VCaP (cell line): ENCODE results near the gene EFTUD2.

Source experiments
- H3K27ac ChIP-seq: fragments of 450-650 bp; 2 replicates; pipeline ENCODE4 v1.5.1; 2017
- TF ChIP-seq, protein P1 (sequence below): fragments of 450-650 bp; conservative IDR thresholded peaks from 2 replicates; pipeline ENCODE4 v1.5.1; 2017; ENCODE audit warnings: mild to moderate bottlenecking, moderate library complexity

The EFTUD2 gene

DNA sequence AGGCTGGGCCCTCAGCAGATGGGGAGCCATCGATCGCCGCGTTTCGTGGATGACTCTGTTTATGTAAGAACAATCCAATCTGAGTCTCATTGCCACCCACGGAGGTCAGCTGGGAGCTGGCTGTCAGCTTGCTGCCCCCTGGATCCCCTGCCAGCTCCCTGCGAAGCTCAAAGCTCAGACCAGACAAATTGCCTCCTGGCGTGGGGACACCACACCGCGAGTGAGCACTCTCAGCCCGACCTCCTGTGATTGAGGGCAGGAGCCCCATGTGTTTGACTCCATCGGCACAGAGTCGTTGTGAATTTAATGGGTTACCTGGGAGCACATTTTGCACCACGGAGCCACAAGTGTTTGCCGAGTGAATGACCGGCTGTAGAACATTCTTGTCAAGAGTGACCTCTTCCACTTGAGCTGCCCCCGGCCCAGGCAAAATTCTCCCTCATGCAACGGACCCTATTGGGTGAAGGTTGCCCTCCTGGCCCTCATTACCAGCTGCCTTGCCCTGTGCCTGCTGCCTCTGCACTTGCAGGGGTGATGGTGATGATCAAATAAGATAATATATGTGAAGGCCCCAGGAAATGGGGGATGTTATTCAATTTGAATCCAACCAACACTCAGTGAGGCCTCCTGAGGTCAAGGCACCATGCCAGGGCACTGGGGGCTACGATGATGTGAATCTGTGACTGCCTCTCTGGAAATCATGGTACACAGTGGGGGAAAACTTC, 23.7 kb upstream of the EFTUD2 start:
- no peak overlapping the region; the same call in 1 of the 2 replicates for H3K27ac ChIP-seq
- TF ChIP-seq, protein P1, sequence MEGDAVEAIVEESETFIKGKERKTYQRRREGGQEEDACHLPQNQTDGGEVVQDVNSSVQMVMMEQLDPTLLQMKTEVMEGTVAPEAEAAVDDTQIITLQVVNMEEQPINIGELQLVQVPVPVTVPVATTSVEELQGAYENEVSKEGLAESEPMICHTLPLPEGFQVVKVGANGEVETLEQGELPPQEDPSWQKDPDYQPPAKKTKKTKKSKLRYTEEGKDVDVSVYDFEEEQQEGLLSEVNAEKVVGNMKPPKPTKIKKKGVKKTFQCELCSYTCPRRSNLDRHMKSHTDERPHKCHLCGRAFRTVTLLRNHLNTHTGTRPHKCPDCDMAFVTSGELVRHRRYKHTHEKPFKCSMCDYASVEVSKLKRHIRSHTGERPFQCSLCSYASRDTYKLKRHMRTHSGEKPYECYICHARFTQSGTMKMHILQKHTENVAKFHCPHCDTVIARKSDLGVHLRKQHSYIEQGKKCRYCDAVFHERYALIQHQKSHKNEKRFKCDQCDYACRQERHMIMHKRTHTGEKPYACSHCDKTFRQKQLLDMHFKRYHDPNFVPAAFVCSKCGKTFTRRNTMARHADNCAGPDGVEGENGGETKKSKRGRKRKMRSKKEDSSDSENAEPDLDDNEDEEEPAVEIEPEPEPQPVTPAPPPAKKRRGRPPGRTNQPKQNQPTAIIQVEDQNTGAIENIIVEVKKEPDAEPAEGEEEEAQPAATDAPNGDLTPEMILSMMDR: no peak

DNA sequence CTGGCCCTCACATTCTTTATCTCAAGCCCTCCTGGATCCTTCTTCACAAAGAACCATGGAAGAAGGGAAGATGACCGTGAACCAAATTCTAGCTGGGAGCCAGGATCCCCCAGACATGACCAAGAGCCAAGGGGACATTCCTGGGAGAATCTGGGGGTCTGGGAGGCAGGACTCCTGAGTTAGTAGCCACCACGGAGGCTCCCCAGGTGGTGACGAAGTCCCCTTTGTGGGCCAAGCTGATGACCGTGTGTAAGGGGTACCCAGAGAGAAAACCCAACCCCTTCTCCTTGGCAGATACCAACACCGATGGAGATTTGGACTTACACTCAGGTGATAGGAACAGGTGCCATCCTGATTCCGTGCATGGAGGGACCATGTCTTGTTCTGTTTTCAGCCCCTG, 22.9 kb upstream of the EFTUD2 start:
- H3K27ac ChIP-seq: no peak overlapping the region
- TF ChIP-seq, protein P1: no peak

DNA sequence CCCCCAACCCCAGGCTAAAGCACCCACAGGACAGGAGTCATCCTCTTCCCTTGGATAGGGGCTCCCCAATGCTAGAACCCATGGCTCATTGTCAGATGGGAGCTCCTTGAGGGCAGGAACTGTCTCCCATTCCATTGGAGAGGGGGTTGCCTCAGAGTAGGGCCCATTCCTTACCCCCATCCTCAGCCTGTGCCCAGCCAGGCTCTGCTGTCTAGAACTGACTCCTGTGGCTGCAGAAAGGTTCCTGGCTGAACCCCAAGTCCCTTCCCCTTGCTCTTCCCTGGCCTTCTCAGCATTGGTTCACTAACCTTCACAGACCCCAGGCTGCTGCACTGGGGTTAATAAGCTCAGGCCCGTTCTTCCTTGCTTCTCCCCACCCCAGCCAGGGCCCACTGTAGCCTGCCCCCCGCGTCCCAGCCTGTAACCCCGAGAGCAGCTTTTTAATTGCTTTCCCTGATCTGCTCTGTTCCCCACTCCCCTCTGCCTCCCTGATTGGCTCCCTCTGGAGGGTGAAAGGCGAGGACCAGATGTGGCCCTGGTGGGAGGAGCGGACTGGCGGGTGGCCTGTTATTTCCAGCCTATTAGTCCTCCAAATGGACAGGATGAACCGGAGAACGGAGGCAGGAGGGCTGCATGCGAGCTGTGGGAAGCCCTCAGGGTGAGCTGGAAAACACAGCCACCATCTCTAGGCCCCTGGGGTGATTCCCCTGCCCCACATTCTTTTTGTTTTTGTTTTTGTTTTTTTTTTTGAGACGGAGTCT, 22.1 kb upstream of the EFTUD2 start:
- H3K27ac ChIP-seq: no peak overlapping the region
- TF ChIP-seq, protein P1: no peak

DNA sequence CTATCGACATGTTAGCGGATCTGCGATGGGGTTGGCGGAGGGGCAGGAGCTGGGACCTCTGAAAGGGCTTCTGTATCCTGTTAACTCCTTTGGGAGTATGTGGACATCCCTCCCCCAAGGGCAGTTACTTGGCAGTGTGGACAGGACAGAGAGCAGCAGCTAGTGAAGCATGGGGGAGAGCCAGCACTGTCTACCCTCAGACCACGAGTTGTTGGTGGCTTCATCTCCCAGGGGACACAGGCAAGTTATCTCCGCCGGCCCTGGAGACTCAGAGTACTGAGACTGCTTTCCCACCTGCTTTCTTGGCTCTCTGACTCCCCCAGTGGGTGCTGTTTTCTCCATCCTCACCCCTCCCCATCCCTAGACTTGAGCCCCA, 21.3 kb upstream of the EFTUD2 start:
- TF ChIP-seq, protein P1: no peak
- no peak overlapping the region for H3K27ac ChIP-seq

DNA sequence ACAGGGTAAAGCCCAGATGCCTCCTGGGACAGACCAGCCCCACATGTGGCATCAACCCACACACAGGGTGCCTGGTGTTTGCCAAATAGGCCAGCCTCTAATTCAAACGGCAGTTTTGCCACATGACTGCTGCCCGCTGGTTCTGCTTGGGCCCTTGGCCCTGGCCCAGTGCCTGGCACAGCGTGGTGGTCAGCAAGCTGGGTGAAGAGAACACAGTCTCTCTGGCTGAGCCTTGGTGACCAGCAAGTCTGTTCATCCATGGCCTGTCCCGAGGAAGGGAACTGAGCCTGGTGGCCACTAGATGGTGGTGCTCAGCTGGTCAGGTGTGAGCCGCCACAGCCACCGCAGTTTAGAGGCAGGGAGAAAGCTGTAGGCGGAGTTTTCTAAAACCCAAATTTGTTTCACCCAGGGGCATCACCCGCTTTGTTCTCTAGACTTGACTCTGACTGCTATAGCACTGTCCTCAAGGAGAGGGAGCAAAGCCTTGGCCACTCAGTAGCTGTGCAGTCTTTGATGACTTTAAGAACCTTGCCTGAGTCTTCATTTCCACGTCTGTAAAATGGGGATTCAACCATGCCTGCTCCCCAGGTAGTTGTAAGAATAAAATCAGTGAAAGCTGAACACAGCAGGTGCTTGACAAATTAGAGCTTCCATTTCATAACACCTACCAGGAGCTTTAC, 20.8 kb upstream of the EFTUD2 start:
- TF ChIP-seq, protein P1: peak; percentile 97
- H3K27ac ChIP-seq: no peak overlapping the region

DNA sequence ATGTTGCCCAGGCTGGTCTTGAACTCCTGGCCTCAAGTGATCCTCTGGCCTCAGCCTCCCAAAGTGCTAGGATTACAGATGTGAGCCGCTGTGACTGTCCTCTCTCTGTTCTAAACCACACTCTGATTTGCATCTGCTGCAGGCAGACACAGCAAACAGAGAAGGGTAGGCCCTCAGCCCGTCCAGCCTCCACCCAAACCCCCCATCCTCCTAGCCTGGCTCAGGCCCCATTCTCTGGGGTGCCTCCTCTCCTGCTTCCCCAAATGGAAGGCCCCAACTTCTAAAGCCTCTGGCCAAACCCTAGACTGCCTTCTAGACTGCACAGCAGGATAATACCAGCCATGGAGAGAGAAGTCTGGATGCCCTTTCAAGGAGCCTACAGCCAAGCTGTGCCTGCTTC, 20.2 kb upstream of the EFTUD2 start:
- TF ChIP-seq, protein P1: no peak
- no peak overlapping the region for H3K27ac ChIP-seq

DNA sequence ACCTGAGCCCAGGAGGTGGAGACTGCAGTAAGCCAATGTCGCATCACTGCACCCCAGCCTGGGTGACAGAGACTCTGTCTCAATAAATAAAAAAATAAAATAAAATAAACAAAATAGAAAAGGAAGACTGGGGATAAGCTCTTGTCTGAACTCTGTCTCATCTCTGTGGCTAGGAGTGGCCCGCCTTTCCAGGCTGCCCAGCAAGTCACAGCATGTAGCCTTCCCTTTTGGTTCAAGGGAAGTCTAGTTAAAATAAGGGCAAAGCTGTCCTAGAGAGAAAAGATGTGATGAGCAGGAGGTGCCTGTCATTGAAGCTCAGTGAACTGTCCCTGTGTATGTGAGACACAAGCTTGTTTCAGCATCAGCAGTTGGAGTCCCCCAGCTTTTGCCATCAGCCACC, 18.8 kb upstream of the EFTUD2 start:
- H3K27ac ChIP-seq: no peak overlapping the region
- TF ChIP-seq, protein P1: no peak
